Stromal cell of bone marrow (primary cell): ENCODE data around the gene FCHO2.

Experiments
- DNase-seq: peaks from one replicate; pipeline ENCODE4 v3.0.0-alpha.2; 2012; ENCODE audit warnings: low read depth

FCHO2 gene

GRCh38 chr5:73114044-73114688 is 158.3 kb downstream of the FCHO2 start:
- no peak for DNase-seq

GRCh38 chr5:73115399-73116051 is 159.7 kb downstream of the FCHO2 start:
- DNase-seq = peak; percentile 70

- no peak for DNase-seq
These were observed 160.7 kb downstream of the FCHO2 start for GRCh38 chr5:73116506-73116905.

GRCh38 chr5:73117088-73117740 is 161.4 kb downstream of the FCHO2 start:
- no peak for DNase-seq

GRCh38 chr5:73118391-73118973 is 162.6 kb downstream of the FCHO2 start:
- DNase-seq = no peak

- DNase-seq = no peak
These were observed 163.8 kb downstream of the FCHO2 start for GRCh38 chr5:73119451-73120157.

GRCh38 chr5:73120222-73121118 is 164.6 kb downstream of the FCHO2 start, which contains the start of gene TMEM171:
TMEM171 (plus strand) TSS chr5:73120575; CDS start chr5:73123374, 2,799 bp downstream.
- peak; percentile 12 for DNase-seq

- DNase-seq = no peak
These were observed 165.2 kb downstream of the FCHO2 start for GRCh38 chr5:73121119-73121463.

GRCh38 chr5:73122875-73123810 is 167.3 kb downstream of the FCHO2 start:
- DNase-seq = peak; percentile 67

- no peak for DNase-seq
These were observed 169.4 kb downstream of the FCHO2 start for GRCh38 chr5:73125289-73125688.

GRCh38 chr5:73126381-73126780 is 170.5 kb downstream of the FCHO2 start:
- no peak for DNase-seq

GRCh38 chr5:73126957-73127356 is 171.1 kb downstream of the FCHO2 start:
- DNase-seq = no peak

GRCh38 chr5:73129143-73129542 is 173.3 kb downstream of the FCHO2 start:
- no peak for DNase-seq

GRCh38 chr5:73130811-73131210 is 175.0 kb downstream of the FCHO2 start:
- no peak for DNase-seq

GRCh38 chr5:73131711-73132425 is 176.0 kb downstream of the FCHO2 start:
- DNase-seq = no peak

GRCh38 chr5:73132759-73133158 is 176.9 kb downstream of the FCHO2 start:
- DNase-seq = no peak

- DNase-seq = no peak
These were observed 179.2 kb downstream of the FCHO2 start for GRCh38 chr5:73135021-73135420.

GRCh38 chr5:73135429-73136054 is 179.7 kb downstream of the FCHO2 start:
- DNase-seq = peak; percentile 7

- no peak for DNase-seq
These were observed 180.3 kb downstream of the FCHO2 start for GRCh38 chr5:73136055-73136562.
